Anterior cingulate cortex (tissue), 58 donors: ENCODE measurements around the gene KARS1.
A peak's percentile ranks its signal among the peaks of the same experiment; 100 is the strongest.

ENCODE experiments used
- DNase-seq, 58 donors: peaks; one replicate each; lab custom pipeline; 2025; lab: John Stamatoyannopoulos, UW

The KARS1 gene

GRCh38 chr16:75590920-75591843, 56.3 kb downstream of the KARS1 start:
- peak in 27 of 58 donors; percentile 7 to 50 (median 19) for DNase-seq

GRCh38 chr16:75589306-75589705, 58.2 kb downstream of the KARS1 start:
- peak in 17 of 58 donors; percentile 3 to 57 (median 19) for DNase-seq

GRCh38 chr16:75588716-75589115, 58.7 kb downstream of the KARS1 start:
- DNase-seq: peak in 1 of 58 donors; percentile 23

GRCh38 chr16:75584108-75584507, 63.4 kb downstream of the KARS1 start:
- DNase-seq: no peak

GRCh38 chr16:75579281-75579834, 68.1 kb downstream of the KARS1 start:
- peak in 4 of 58 donors; percentile 9 to 11 (median 10) for DNase-seq

- no peak for DNase-seq
Observed at GRCh38 chr16:75578725-75579124, 68.7 kb downstream of the KARS1 start.

- DNase-seq: no peak
Observed at GRCh38 chr16:75578212-75578611, 69.3 kb downstream of the KARS1 start.
